Neuron (in vitro differentiated cells): ENCODE results near the gene UNK.
"Not testable (repeated sequence)": the region's sequence is repeated elsewhere in the genome, so short reads cannot be mapped to it uniquely, and the experiment has no call there.

Source experiments
- H2AFZ ChIP-seq: one replicate; pipeline ENCODE4 v1.6.1; 2013; ENCODE audit warnings: low read depth, mild to moderate bottlenecking, inconsistent platforms, low read length, moderate library complexity
- H3K27me3 ChIP-seq: one replicate; pipeline ENCODE4 v1.6.1; 2013; ENCODE audit warnings: low read length; ENCODE audit not compliant: insufficient read depth
- H3K36me3 ChIP-seq: one replicate; pipeline ENCODE4 v1.6.1; 2013; ENCODE audit warnings: low read length; ENCODE audit not compliant: insufficient read depth
- H3K4me1 ChIP-seq: one replicate; pipeline ENCODE4 v1.6.1; 2013; ENCODE audit warnings: low read length; ENCODE audit not compliant: insufficient read depth
- H3K4me3 ChIP-seq: 2 replicates; pipeline ENCODE4 v1.5.1; 2013; ENCODE audit warnings: mild to moderate bottlenecking, low read length, moderate library complexity
- H3K9me3 ChIP-seq: one replicate; pipeline ENCODE4 v1.6.1; 2013; ENCODE audit warnings: low read length

The UNK gene

DNA sequence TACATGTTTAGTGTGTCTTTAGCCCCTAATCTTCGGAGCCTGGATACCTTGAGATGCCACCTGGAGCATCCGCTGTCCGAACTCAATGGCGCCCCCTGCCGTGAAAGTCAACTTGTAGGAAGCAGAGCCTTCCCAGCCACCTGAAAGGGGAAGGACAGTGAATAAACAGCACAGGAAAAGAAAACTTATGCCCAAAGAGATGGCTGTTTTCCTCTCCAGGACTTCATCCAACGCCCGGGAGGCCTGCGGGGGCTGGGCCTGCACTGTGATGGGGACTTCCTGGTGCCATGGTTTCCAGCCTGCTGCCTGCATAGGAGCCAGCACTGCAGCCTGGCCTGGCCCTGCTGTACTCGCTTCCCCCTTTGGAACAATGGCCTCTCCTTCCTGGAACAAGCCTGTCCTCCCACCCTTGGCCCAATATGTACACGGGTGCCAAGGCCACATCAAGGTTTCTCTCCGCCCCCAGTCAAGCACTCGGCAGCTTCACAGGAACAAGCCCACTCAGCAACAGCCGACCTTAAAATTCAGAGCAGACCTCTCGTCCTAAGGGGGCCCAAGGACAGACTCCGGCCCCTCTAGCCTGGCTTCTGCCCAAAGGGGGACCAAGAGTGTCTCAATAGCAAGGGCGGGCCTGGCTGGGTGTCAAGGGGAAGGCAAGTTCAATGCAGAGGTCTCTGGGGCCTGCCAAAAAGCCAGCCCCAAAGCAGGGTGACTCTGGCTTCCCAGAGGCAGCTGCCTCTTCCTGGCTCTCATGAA is 64.1 kb downstream of the UNK start:
- Histone ChIP-seq H3K9me3 (no peaks in the 10 kb centered on the region), H3K27me3 (no peaks in the 10 kb centered on the region), H2AFZ (no peak overlapping the region), H3K4me3 (no peak overlapping the region), H3K4me1 (no peaks in the 10 kb centered on the region), H3K36me3 (peaks cover 52% of the 10 kb centered on the region)

DNA sequence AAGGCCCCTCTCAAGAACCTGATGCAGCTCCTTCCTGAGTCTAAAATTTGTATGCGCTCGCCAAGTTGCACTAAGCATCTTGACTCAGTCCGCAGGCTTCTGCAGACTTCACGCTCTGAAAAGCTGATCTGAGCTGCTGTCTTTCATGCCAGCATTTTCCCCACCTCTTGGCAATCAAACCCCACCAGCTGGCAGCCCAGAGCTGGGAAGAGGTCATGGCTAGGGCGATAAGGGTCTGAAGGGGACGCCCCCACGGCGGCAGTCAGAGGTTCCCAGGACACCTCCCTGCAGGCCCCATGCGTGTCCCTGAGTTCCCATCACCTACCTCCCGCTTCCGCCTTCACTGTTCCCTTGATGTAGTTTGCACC is 64.7 kb downstream of the UNK start:
- peaks cover 52% of the 10 kb centered on the region for H3K36me3 ChIP-seq
- peaks cover 3% of the 10 kb centered on the region for H3K4me1 ChIP-seq
- no peak overlapping the region for H2AFZ ChIP-seq
- no peaks in the 10 kb centered on the region for H3K27me3 ChIP-seq
- H3K4me3 ChIP-seq: no peak overlapping the region
- H3K9me3 ChIP-seq: no peaks in the 10 kb centered on the region

DNA sequence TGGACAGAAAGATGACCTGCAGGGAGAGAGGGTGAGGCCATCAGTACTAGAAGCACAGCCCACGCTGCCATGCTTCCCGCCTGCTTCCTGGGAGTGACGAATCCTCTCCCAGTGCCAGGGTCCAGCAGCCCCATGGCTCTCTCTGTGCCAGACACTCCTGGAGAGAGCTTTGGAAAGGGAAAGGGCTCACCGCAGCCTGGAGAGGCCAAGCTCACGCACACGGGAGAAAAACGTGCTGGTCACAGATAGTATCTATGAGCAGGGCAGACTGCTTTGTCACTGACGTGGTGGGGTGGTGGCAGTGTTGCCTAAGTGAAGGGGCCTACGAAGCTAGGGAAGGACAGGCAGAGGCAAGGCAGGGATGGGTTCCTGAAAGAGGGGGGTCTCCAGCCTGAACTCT is 65.1 kb downstream of the UNK start:
- no peak overlapping the region for H3K4me3 ChIP-seq
- peaks cover 52% of the 10 kb centered on the region for H3K36me3 ChIP-seq
- H2AFZ ChIP-seq: no peak overlapping the region
- H3K9me3 ChIP-seq: no peaks in the 10 kb centered on the region
- no peaks in the 10 kb centered on the region for H3K27me3 ChIP-seq
- H3K4me1 ChIP-seq: peaks cover 8% of the 10 kb centered on the region

DNA sequence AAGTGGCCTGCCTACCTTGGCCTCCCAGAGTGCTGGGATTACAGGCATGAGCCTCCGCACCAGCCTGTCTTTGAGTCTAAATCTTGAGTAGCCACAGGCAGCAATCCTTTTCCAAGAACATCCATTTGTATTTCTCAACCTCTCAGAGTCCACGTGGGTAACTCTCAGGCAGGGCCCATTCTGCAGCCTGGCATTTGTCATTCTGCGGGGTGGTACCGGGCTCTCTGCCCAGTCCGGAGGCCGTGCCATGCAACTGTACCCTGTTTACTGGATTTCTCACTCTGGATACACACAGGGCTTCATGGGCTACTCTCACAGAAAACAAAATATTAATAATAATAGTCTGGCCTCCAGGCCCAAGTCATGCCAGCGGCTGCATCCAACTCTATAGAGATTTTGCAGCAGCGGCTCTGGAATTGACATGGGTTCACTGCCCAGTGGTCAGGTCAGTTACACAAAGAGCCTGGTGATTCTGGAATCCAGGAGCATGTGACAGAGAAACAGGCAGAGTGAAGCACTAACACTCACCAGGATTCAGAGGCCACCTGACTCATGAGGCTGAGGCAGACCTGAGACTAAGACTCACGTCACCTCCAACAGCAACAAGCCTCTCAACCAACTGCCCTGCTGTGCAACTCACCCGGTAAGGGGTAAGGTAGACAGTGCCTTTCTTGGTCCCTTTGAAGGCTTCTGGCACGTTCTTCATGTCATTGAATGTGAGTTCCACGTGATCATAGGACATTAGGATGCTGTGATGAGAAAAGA is 66.5 kb downstream of the UNK start:
- no peaks in the 10 kb centered on the region for H3K27me3 ChIP-seq
- peaks cover 49% of the 10 kb centered on the region for H3K36me3 ChIP-seq
- no peaks in the 10 kb centered on the region for H3K9me3 ChIP-seq
- peaks cover 8% of the 10 kb centered on the region for H3K4me1 ChIP-seq
- no peak overlapping the region for H2AFZ ChIP-seq
- H3K4me3 ChIP-seq: no peak overlapping the region

DNA sequence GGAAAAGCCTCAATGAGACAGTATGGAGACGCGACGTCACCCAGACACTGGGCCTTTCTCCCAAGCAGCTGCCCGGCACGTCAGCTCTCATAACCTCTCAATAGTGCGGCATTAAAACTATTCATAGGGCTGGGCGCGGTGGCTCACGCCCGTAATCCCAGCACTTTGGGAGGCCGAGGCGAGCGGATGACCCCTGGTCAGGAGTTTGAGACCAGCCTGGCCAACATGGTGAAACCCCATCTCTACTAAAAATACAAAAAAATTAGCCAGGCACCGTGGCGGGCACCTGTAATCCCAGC is 67.0 kb downstream of the UNK start:
- H3K36me3 ChIP-seq: peaks cover 44% of the 10 kb centered on the region

DNA sequence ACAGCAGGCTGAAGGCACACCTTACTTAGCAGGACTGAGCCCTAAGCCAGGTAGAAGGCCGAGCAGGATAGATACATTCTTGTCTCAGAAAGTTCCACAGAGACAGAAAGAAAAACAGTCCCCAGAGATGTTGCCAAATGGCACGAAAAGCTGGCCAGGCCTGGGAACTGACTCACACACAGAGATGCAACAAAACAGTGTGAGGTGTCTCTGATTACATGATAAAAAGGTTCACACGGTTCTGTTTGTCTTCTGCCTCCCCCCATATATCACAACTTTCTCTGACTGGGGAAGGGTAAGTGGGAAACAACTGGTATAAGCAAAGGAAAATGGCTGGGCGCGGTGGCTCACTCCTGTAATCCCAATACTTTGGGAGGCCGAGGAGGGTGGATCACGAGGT is 68.8 kb downstream of the UNK start:
- H3K9me3 ChIP-seq: no peaks in the 10 kb centered on the region
- H3K4me1 ChIP-seq: peaks cover 13% of the 10 kb centered on the region
- H3K27me3 ChIP-seq: no peaks in the 10 kb centered on the region
- H3K4me3 ChIP-seq: no peak overlapping the region
- H2AFZ ChIP-seq: no peak overlapping the region
- H3K36me3 ChIP-seq: peaks cover 28% of the 10 kb centered on the region

More for the DNA sequence above, 67.0 kb downstream of the UNK start:
- not testable (repeated sequence) for H2AFZ ChIP-seq, H3K9me3 ChIP-seq, H3K27me3 ChIP-seq, H3K4me3 ChIP-seq
- peaks cover 13% of the 10 kb centered on the region for H3K4me1 ChIP-seq

DNA sequence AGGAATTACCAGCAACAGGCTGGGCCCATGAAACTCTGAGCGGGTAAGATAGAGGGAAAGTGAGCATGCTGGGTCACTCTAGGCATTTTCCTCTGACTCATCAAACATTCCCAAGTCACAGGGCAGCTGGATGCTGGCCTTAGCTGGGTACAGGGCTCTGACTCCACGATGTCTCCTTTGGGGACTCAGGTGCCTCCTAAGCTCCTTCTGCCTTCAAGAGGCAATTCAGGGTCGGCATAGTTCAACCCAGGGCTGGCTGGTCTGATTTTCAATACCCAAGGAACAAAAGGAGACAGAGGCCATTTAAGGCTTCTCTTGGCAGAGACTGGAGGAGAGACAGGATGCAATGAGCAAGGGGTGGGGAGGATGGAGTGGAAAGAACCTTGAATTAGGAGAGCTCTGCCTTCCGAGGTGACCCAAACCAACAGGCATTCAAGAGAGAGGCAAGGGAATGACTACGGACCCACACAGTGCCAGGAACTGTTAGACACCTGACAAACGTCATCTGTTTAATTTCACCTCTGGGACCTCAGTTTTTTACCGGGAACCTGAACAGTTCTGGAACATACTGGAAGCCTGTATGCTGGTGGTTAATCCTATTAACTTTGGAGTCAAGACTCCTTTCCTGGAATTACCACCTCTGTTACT is 69.6 kb downstream of the UNK start:
- Histone ChIP-seq H3K4me3 (peak overlapping the region; percentile 69), H3K36me3 (peaks cover 20% of the 10 kb centered on the region), H2AFZ (no peak overlapping the region), H3K4me1 (peaks cover 13% of the 10 kb centered on the region), H3K9me3 (no peaks in the 10 kb centered on the region), H3K27me3 (no peaks in the 10 kb centered on the region)

DNA sequence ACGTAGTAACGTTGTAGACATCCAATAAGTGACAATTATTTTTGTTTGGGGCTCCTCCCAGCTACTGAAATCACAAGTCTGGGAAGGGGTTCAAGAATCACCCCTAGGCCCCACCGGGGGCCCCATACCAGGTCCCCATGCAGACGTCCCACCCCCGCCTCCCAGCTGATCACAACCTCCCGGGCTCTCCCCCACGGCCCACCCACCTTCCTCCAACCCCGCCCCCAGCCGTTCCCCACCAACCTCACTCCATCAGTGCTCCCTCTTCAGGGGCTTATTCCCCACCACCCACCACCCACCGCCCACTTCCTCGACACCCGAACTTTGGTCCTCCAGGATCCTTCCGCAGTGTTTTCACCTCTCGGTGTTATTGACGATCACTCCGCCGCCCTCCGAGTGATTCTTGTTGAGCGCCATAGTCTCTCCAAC is 70.3 kb downstream of the UNK start:
- peak overlapping the region; percentile 69 for H3K4me3 ChIP-seq
- H2AFZ ChIP-seq: no peak overlapping the region
- H3K4me1 ChIP-seq: peaks cover 13% of the 10 kb centered on the region
- no peaks in the 10 kb centered on the region for H3K27me3 ChIP-seq
- H3K9me3 ChIP-seq: no peaks in the 10 kb centered on the region
- H3K36me3 ChIP-seq: peaks cover 14% of the 10 kb centered on the region

DNA sequence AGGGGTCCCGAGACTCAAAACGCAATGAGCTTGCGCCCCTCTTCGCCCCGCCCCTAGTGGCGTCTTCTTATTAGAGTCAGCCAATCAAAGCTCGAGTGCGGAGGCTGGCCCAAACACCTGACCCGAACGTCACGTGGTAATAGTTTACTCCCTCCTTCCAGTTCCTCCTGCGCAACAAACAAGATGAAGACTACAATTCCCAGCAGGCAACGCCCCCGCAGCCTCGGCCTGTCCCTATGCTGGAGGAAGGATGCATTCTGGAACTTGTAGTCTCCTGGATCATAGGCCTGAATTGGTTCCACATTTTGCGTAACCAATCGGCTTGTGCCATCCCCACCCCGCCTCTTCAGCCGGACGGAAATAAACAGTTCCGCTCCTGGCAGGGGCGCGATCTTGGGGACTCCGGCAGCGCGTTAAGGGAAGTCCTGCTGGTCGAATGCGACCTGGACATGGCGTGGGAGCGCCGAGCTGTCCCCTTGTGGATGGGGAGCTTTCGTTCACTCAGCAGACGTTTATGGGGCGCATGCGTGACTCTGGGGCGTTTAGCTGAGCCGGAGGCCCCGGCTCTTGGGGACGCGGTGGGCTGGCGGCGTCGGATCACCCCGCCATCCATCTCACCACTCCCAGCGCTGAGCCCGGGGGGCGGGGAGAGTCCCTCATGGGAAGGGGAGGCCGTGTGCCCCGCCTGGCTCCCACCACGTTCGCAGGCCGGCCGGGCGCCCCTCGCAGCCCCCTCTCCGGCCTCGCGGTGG is 70.9 kb downstream of the UNK start, which contains the start of gene WBP2:
TSS of gene WBP2 (minus strand) at position 26 of the 752 bp plus-strand sequence. CDS start 38 bp downstream, outside the sequence.
- Histone ChIP-seq H3K9me3 (no peaks in the 10 kb centered on the region), H2AFZ (peak within 1 kb of the TSS; percentile 20), H3K36me3 (peaks cover 11% of the 10 kb centered on the region), H3K4me3 (peak within 1 kb of the TSS; percentile 69), H3K4me1 (peaks cover 13% of the 10 kb centered on the region), H3K27me3 (no peaks in the 10 kb centered on the region)

DNA sequence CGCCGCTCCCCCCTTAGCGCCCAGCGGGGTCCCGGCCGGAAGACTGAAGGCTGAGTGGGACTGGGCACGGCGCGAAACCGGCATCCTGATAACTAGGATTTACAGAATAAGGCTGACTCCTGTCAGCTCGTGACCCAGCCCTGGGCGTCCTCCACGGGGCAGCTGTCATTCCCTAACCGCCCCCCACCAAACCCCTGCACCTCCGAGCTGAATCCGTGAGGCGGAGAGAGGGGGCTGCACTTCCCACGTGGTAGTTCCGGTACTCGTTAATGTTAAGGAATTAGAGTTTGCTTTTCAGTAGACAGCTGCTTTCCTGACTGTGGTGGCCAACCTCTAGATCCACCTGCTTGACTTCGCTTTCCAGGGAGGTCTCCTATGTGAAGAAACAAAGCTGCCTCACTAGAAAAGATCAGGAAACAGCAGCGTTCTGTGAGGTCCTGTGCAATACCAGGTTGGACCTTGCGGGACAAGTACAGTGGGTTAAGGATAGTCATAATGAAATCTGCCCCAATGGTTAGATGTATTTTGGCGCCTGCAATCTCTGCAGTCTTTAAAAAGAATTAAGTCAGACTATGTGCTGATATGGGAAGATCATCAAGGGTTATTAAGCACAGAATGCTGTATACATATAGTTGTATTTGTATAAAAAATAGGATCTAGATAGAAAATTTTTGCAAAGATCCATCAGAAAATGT is 71.6 kb downstream of the UNK start:
- H3K4me1 ChIP-seq: peaks cover 13% of the 10 kb centered on the region
- peak overlapping the region; percentile 69 for H3K4me3 ChIP-seq
- H3K27me3 ChIP-seq: no peaks in the 10 kb centered on the region
- H2AFZ ChIP-seq: peak overlapping the region; percentile 20
- no peaks in the 10 kb centered on the region for H3K9me3 ChIP-seq
- peaks cover 4% of the 10 kb centered on the region for H3K36me3 ChIP-seq

DNA sequence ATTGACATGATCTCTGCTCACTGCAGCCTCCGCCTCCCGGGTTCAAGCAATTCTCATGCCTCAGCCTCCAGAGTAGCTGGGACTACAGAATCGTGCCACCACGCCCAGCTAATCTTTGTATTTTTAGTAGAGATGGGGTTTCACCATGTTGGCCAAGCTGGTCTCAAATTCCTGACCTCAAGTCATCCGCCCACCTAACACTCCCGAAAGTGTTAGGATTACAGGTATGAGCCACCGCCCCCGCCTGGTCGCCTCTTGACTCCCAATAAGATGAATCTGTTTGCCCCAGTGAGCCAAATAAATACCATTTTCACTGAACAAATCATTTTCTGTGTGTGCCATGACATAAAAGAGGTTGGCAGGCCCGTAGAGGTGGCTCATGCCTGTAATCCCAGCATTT is 74.8 kb downstream of the UNK start:
- not testable (repeated sequence) for H3K27me3 ChIP-seq, H3K36me3 ChIP-seq, H3K9me3 ChIP-seq, H3K4me3 ChIP-seq, H2AFZ ChIP-seq
- peaks cover 12% of the 10 kb centered on the region for H3K4me1 ChIP-seq

DNA sequence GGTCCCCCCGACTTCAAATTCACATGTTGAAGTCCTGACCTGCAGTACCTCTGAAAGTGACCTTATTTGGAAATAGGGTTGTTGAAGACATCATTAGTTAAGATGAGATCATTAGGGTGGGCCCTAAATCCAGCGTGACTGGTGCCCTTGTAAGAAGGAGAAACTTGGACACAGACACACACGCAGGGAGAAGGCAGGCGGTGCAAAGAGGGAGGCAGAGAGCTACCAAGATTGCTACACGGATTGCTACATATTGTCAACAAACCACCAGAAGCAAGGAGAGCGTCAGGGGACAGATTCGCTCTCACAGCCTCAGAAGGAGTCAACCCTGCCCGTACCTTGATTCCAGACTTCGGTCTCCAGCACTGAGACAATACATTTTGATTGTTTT is 77.3 kb downstream of the UNK start:
- Histone ChIP-seq H3K27me3 (no peaks in the 10 kb centered on the region), H3K36me3 (no peaks in the 10 kb centered on the region), H2AFZ (no peak overlapping the region), H3K4me1 (peaks cover 13% of the 10 kb centered on the region), H3K9me3 (no peaks in the 10 kb centered on the region), H3K4me3 (no peak overlapping the region)
